Ureter (tissue), 1 donor: ENCODE data around the gene CALCA. TPM values are rescaled to one million over a fixed set of nuclear protein-coding genes. Genes with fewer than 3 reads are reported as not detected.

Experiments
- DNase-seq: peaks from one replicate; pipeline ENCODE4 v3.0.0-alpha.2; 2020; ENCODE audit warnings: low spot score
- total RNA-seq: library from RNA; stranded (reverse); gene quantifications from one replicate; pipeline ENCODE4 v1.2.4, GENCODE V29; 2023
- donor health status: DM: yes; HTN: yes; CAD: no.

CALCA gene
- total RNA-seq, 1 donor from 2014 or later = not detected

- DNase-seq = no peak
Measured at GRCh38 chr11:14949437-14950147, 22.6 kb downstream of the CALCA start.

- DNase-seq = no peak
Measured at GRCh38 chr11:14942745-14943144, 29.4 kb downstream of the CALCA start.

- no peak for DNase-seq
Measured at GRCh38 chr11:14938936-14939335, 33.2 kb downstream of the CALCA start.

- no peak for DNase-seq
Measured at GRCh38 chr11:14934641-14935351, 37.4 kb downstream of the CALCA start.

- DNase-seq = no peak
Measured at GRCh38 chr11:14932447-14932846, 39.7 kb downstream of the CALCA start.

- no peak for DNase-seq
Measured at GRCh38 chr11:14930369-14930768, 41.8 kb downstream of the CALCA start.

GRCh38 chr11:14927146-14927545 is 45.0 kb downstream of the CALCA start:
- DNase-seq = no peak

GRCh38 chr11:14924318-14924717 is 47.8 kb downstream of the CALCA start:
- no peak for DNase-seq

Other genes starting within 250 kb of the CALCA start
- gene CYP2R1, start 80.1 kb downstream of the CALCA start, total RNA-seq = 17.3 TPM
- gene CALCB, start 101.2 kb upstream of the CALCA start, total RNA-seq = 0.18 TPM
- gene INSC, start 142.6 kb upstream of the CALCA start, total RNA-seq = 1.7 TPM